Adrenal gland (tissue), 12 donors: Measurements from ENCODE around the gene NRXN3. TPM values are rescaled to one million over a fixed set of nuclear protein-coding genes. Genes with fewer than 3 reads are reported as not detected.

Experiments used
- DNase-seq, 7 donors: peaks; one replicate each; pipeline ENCODE4 v3.0.0-alpha.2; 2019 to 2020
- H3K27ac ChIP-seq, 5 donors: fragments of 200-600 bp; sonication (generic) in 4 of 5; 1 replicate in 3 of 5; 2 replicates in 2 of 5; pipeline versions ENCODE4 v1.5.1 to v1.8.0; 2016 to 2020; ENCODE audit warnings: mild to moderate bottlenecking in 1 of 5
- H3K27me3 ChIP-seq: fragments of 200-600 bp; 2 replicates; pipeline ENCODE4 v1.8.0; 2021
- H3K36me3 ChIP-seq, 2 donors: fragments of 200-600 bp; replicated peaks in 1 of 2; 1 replicate in 1 of 2; 2 replicates in 1 of 2; pipeline versions ENCODE4 v1.5.1 to v1.8.0; 2018 to 2022
- H3K4me1 ChIP-seq, 2 donors: fragments of 200-600 bp; replicated peaks in 1 of 2; 1 replicate in 1 of 2; 2 replicates in 1 of 2; pipeline versions ENCODE4 v1.5.1 to v1.8.0; 2018 to 2021
- H3K4me3 ChIP-seq, 4 donors: fragments of 200-600 bp; sonication (generic) in 3 of 4; one replicate each; pipeline ENCODE4 v1.5.1; 2016 to 2018
- H3K9me3 ChIP-seq, 3 donors: fragments of 200-600 bp; sonication (generic) in 1 of 3; replicated peaks in 1 of 3; 1 replicate in 2 of 3; 2 replicates in 1 of 3; pipeline versions ENCODE4 v1.5.1 to v1.8.0; 2016 to 2021
- CTCF ChIP-seq, 6 experiments: fragments of 450-650 bp in 4 of 6; fragments of 200-600 bp in 2 of 6; sonication (generic) in 1 of 6; IDR thresholded peaks; 1 replicate in 5 of 6; 2 replicates in 1 of 6; pipeline versions ENCODE4 v1.5.1 to v1.8.0; 2016 to 2021; ENCODE audit warnings: antibody characterized with exemption in 6 of 6, mild to moderate bottlenecking in 2 of 6, moderate library complexity in 1 of 6
- POLR2A ChIP-seq, 2 donors: fragments of 450-650 bp; IDR thresholded peaks; one replicate each; pipeline ENCODE4 v1.6.1; 2017; ENCODE audit warnings: antibody characterized with exemption in 2 of 2, mild to moderate bottlenecking in 2 of 2, moderate library complexity in 1 of 2
- WGBS, 4 donors: extraction: QIAGEN DNeasy Blood & Tissue Kit in 2 of 4; methylation state at CpG; one replicate each; pipeline versions ENCODE4 v1.1.5 to v1.1.7; 2013 to 2017; 5-methylcytosine and 5-hydroxymethylcytosine counted together
- intact Hi-C, 2 donors: fragments of 100-400 bp; cut with DNase I; formaldehyde crosslinking; loops; one replicate each; pipeline versions ENCODE4 v1.14.1 to v1.15.0; 2022 to 2023
- polyA plus RNA-seq, 3 donors: library from polyadenylated mRNA; stranded (reverse); fragments of 200-250 nt in 2 of 3; fragments of 350-450 nt in 1 of 3; fragmentation: Illumina TruSeq in 1 of 3; extraction: RNeasy Lipid Tissue Mini Kit (QIAGEN cat#74804) in 1 of 3; gene quantifications; one replicate each; pipeline ENCODE4 v1.2.3, GENCODE V29; 2013 to 2014
- total RNA-seq, 9 donors: library from RNA; depleted of rRNA in 4 of 9; stranded (reverse); fragments of >200 nt in 4 of 9; fragments of 120-200 nt in 1 of 9; fragmentation: NEBNext Ultra II Directional in 1 of 9; extraction: Animal tissue kit (Norgen Biotek cat#: 25700) in 1 of 9; gene quantifications; one replicate each; pipeline versions ENCODE4 v1.1.0 to v1.2.4, GENCODE V29; 2013 to 2023
- donor health status: healthy with polysubstance abuse.
- donor health status: Bipolar disorder and iron deficiency.
- donor health status: DM: yes; HTN: yes; CAD: no.
- donor health status: DM: no; HTN: no; CAD: no.
- donor health status: DM: no; HTN: no; CAD: no.
- donor health status: DM: yes; HTN: yes; CAD: no.

Gene NRXN3
- total and polyA plus RNA-seq, 12 donors = 0.09 to 8.5 (median 1.6) TPM

GRCh38 chr14:78448164-78449094 lies 278.3 kb downstream of the NRXN3 start:
- no peaks in the 10 kb centered on the region for H3K36me3 ChIP-seq
- peak; percentile 16 to 83 (median 47) for DNase-seq
- no peak overlapping the region for H3K27ac ChIP-seq
- intact Hi-C loops = loop anchor here in 1 of 2 donors (2.0 kb wide), 1 partner anchor 118 kb away; no protein-coding TSS in a partner anchor
- no peaks in the 10 kb centered on the region for H3K27me3 ChIP-seq
- H3K4me3 ChIP-seq = no peak overlapping the region
- 42 to 48% (median 44%) methylated on average over 12 to 13 of the region's 13 CpGs for WGBS, 4 donors
- H3K4me1 ChIP-seq = no peaks in the 10 kb centered on the region
- no peak for TF ChIP-seq POLR2A (IDR thresholded peaks at IDR 0.05)
- TF ChIP-seq CTCF (IDR thresholded peaks at IDR 0.05) = peak; percentile 39 to 66 (median 62)
- no peaks in the 10 kb centered on the region for H3K9me3 ChIP-seq

DNA sequence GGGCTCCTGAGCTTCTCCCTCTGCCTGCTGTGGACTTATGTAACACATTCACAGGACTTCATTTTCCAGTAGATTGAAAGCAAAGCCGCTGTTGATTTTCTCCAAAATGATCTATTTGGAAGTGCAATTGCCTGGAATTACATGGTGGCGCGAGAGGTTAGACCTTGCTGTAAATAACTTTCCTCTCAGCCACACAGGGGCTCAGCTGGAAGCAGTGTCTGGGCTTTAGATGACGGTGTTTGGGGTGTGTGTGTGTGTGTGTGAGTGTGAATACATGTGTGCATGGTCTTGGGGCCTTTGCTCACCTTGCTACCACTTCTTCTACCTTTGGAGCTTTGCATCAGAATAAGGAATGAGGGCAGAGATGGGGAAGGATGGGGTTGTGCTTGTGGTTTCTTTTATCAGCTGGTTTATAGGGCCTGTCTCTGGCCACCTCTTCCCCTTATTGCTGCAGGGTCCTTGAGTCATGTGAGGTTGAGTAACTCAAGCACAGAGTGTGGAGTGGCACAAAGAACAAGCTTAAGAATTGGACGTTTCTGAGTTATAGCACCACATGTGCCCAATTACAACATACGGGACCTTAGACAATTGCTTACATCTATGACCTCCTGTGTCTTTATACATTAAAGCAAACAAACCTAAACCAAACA lies 280.6 kb downstream of the NRXN3 start:
- no peaks in the 10 kb centered on the region for H3K4me1 ChIP-seq
- intact Hi-C loops = no loop called here
- H3K27me3 ChIP-seq = no peaks in the 10 kb centered on the region
- H3K27ac ChIP-seq = no peak overlapping the region
- H3K4me3 ChIP-seq = no peak overlapping the region
- H3K36me3 ChIP-seq = no peaks in the 10 kb centered on the region
- no peak for DNase-seq
- TF ChIP-seq POLR2A (IDR thresholded peaks at IDR 0.05) (no peak), CTCF (IDR thresholded peaks at IDR 0.05) (no peak)
- WGBS, 4 donors = 69 to 79% (median 72%) methylated on average over 6 of the region's 6 CpGs
- no peaks in the 10 kb centered on the region for H3K9me3 ChIP-seq

GRCh38 chr14:78451319-78451695 lies 281.1 kb downstream of the NRXN3 start:
- intact Hi-C loops = no loop called here
- TF ChIP-seq POLR2A (IDR thresholded peaks at IDR 0.05) (no peak), CTCF (IDR thresholded peaks at IDR 0.05) (no peak)
- no peaks in the 10 kb centered on the region for H3K9me3 ChIP-seq
- H3K36me3 ChIP-seq = no peaks in the 10 kb centered on the region
- H3K4me1 ChIP-seq = no peaks in the 10 kb centered on the region
- 50 to 74% (median 55%) methylated on average over 2 of the region's 2 CpGs for WGBS, 4 donors
- DNase-seq = no peak
- H3K4me3 ChIP-seq = no peak overlapping the region
- no peak overlapping the region for H3K27ac ChIP-seq
- no peaks in the 10 kb centered on the region for H3K27me3 ChIP-seq

DNA sequence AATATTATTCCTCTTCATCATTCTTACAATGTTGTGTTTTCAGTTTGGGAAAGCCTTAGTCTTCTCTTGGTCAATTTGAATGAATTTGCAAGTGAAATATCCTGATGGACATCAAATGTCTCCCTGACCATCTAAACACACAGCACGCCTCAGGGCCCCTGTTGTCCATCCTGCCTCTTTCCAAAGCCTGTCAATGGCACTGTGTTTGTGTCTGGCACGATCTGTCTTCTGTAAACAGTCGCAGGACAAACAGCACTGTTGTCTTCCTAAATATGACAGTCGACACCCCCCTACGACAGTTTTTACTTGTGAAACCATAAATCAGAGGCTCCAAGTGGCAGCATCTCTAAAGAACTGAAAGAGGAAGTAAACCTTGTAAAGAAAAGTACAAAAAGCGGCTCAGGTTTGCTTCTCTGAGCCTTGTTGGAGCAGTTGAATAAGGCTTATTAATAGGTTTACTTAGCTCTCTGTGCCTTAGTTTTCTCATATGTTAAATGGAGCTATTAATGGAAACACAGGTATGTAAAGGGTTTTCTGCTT lies 285.8 kb downstream of the NRXN3 start:
- 53 to 61% (median 57%) methylated on average over 6 of the region's 6 CpGs for WGBS, 4 donors
- no peak overlapping the region for H3K27ac ChIP-seq
- no peaks in the 10 kb centered on the region for H3K4me1 ChIP-seq
- TF ChIP-seq POLR2A (IDR thresholded peaks at IDR 0.05) (no peak), CTCF (IDR thresholded peaks at IDR 0.05) (no peak)
- DNase-seq = no peak
- H3K36me3 ChIP-seq = no peaks in the 10 kb centered on the region
- no peaks in the 10 kb centered on the region for H3K9me3 ChIP-seq
- no peak overlapping the region for H3K4me3 ChIP-seq
- intact Hi-C loops = no loop called here
- H3K27me3 ChIP-seq = no peaks in the 10 kb centered on the region
